Measurements from ENCODE around the gene AGBL4.

AGBL4 gene

DNA sequence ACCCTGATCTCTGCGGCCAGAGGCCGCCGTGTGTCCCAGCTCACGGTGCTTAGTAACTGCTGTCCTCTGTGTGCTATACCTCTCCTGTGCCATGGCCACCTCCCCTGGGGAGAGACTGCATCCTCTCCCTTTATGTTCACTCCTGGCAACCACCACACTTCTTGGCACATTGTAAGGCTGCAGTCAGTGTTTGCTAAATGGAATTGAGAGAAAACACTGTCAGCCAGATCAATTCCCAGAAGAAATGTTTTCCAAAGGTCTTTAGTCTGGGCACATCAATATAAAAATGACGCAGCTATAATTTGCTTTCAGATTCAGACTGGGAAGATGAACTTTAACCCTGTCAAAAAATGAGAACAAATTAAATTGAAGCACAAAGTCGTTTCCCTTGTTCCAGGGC is 1343.9 kb downstream of the AGBL4 start:
- DNase-seq (ENCODE audit: low spot score): no peak

DNA sequence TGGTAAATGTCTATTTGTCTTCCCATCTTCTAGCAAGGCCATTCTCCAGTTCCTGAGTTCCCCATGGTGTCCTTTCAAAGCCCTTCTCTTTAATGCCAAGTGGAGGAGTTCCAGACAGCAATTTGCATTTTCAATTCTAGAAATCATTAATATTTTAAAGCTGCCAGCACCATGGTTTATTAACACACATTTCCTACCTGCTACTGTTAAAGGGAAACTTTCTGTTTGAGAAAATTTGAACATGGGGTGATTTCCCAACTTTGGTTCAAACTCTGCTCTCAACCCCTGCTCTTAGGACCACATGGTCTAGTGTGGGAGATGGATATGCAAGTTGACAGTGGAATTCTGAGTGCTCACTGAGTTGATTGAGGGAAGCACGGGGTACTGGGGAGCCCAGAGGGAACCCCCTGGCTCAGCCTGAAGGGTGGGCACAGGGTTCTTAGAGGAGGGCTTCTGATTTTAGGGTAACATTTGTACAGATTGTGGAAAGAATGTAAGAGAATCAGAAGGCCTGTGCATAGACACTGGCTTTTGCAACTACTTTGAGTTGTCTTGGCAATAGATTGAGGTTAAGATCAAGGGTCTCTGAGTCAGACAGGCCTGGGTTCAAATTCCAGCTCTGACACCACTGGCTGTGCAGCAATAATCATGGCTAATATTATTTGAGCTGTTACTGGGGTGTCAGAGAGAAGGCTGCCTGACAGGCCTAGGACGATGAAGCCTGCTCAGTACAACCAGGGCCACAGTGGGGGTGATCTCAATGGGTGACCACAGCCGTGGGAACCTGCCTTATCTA is 1344.8 kb downstream of the AGBL4 start:
- DNase-seq (ENCODE audit: low spot score): no peak

DNA sequence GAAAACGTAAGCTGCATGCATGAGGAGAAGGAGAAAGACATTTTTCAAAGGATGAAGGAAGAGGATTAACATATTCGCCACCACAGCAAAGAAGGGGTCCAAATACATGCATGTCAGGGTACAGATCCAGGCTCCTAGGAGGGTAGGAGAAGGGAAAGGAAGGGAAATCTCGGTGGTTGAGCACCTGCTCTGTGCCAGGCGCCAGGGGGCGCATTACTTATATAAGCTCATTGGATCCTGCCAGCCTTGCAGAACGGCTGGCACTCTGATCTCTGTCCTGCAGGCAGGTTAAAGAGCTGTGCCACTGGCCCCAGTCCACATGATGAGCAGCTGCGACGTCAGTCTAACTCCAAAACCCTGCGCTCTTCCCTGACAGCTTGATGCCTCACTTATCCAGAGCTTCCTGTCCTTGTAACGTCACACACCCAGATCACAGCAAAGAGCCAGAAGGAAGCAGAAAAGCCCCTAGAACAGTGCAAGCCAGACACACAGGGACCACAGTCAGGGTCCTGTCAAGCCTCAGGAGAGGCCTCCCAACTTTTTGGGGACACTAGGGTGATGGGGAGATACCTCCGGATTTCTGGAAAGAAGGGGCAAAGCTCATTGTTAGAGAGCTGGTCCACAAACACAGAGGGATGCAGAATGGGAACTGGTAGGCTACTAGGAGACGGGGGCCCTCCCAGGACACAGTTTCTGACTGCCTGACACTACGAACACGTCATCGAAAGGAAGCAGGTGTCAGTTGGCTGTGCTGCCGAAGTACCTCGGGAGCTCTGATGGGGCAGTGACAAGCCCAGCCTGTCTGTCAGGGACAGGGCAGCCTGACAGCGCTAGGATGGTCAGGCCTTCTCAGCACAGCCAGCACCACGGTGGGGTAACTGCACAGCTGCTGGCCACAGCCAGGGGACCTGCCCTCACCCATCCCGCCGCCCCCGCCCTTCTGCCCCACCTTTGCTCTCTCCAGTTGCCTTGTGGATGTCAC is 1346.2 kb downstream of the AGBL4 start:
- peak; percentile 7 for DNase-seq (ENCODE audit: low spot score)

DNA sequence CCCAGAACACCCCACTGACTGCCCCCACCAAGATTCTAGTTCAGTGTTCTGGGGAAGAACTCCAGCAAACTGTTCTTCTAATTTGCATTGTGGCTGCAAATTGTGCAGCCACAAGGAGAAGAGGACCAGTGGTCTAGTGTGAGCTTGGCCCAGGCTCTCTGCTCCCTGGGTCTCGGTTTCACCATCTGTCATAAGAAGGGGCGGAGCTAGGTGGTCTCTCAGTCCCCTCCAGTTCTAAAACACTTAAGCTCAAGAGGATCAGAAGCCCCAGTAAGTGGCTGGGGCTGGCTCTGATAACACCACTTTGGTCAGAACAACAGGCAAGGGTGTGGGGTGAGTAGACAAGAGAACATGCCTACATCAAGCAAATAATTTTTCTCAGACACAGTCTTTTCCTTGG is 1346.9 kb downstream of the AGBL4 start:
- no peak for DNase-seq (ENCODE audit: low spot score)

DNA sequence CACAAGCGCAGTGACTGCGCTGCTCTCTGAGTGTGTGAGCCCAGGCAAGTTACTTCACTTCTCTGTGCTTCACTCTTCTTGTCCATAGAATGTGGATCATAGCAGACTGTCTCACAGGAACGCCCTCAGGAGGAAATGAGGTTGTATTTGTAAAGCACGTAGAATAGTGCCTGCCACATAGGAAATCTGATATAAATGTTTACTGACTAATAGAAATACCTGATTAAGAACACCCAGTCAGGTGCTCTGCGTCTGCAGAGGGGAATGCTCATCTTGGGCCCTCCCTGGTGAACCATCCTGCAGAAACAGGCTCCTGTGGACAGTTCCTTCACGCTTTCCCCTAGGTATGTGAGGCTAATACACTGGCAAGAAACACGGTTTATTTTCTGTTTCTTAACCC is 1347.4 kb downstream of the AGBL4 start:
- DNase-seq (ENCODE audit: low spot score): no peak

DNA sequence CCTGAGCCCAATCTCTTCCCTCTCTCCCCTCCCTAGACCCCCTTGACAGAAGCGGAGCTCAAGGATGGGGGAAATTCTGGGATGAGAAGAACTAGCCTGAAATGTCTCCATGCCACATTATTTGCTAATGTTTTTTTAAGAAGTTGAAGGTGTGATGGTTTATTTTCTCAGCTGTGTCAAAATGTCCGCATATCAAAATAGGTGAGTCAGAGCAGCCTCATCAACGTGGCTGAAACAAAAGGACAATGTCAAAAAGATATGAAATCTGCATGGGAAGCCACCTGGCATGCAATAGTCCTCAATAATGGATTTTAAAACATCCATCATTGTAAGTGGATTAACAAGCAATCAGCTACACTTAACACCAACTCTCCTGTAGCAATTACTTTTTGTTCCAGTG is 1348.5 kb downstream of the AGBL4 start:
- DNase-seq (ENCODE audit: low spot score): no peak

DNA sequence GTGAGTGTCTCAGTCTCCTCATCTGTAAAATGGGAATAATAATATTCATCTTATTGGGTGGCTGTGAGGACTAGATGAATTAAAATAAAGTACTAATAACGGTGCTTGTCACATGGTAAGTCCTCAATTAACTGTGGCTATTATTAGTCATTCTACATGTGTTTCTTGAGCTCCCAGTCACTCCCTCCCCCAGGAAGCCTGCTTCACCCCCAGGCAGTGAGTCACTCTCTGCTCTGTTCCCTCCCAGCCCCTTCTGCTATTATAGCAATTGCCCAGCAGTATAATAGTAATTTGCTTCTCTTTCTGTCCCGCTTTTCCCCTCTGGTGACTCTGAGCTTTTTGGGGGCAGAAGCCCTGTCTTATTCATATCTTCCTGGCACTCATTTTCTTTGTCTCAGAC is 1349.1 kb downstream of the AGBL4 start:
- no peak for DNase-seq (ENCODE audit: low spot score)

DNA sequence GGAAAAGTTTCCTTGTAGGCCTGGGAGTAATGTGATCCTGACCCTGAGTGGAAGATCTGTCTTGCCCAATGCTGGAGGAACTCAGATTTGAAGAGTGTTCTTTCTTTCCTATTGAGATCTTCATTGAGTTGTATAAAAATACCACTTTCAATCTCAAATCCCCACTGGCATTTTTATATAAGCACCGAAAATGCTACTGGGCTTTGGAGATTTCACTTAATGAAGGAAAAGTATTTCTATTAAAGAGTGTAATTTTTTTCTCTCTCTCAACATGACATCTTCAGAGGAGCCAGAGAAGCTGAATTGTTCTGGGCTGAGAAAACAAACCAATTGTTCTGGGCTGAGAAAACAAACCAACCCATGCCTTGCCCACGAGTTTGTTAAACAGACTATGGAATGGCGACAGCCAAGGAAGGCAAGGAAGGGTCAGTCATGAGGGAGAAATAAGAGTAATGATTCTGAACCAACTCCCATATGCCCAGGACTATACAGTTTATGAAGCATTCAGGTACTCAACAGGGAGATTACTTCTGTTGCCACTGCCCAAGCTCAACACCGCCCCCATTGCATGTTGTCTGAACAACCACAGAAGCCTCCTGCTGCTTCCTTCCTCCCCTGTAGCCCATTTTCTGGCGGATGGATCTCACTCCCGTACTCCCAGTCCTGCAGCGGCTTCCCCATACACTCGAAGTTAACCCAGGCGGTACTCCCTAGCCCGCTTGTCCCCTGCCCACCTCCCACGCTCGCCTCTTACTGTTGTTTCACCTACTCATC is 1350.2 kb downstream of the AGBL4 start:
- no peak for DNase-seq (ENCODE audit: low spot score)

DNA sequence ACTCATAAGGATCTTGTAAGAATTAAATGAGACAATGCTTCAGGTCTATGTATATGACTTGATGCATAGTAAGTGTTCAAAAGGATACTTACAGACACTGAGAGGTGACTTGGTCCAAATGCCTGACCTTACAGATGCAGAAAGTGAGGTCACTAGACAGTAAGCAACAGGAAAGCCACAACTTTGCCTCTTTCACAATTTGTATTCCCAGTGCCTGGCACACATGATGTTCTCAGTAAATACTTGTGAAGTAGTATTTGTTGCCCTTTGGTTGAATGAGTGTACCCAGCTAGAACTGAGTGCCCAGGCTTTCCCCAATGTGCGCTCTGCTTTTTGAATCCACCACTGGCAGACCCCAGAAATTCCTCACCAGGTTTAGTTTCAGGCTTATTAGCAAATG is 1352.2 kb downstream of the AGBL4 start:
- no peak for DNase-seq (ENCODE audit: low spot score)

DNA sequence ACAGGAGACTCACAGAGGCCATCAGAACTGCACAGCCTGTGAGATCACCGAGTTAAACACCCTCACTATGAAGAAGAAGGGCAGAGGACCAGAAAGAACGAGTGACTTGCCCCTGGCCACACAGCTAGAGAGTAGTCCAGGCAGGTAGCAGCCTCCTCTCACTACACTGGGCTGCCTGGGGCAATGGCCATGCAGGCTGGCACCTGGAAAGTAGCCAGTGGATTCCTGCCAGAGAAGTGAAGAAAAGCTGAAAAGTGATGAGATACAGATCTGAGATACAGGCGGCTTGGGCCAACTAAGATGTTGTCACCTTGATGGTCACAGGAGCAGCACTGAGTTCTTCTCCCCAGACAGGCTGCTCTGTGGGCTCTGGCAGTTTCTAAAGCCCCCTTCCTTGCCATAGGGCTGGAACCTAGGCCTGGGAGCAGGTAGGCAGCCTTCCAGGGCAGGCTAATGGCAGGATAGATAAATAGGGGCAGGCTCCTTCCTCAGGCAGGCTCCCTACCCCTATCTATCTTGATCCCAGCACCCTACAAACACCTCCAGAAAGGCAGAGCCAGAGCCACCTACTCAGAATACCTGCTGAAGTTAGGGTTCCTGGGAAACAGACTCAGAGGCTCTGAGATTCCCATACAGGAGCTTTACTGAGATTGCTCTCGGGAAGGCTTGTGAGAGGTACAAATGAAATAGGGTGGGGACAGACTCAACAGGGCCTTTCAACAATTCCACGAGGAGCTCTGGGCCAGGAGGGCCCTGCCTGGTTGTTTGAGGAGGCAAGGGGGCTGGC is 1353.3 kb downstream of the AGBL4 start:
- no peak for DNase-seq (ENCODE audit: low spot score)

DNA sequence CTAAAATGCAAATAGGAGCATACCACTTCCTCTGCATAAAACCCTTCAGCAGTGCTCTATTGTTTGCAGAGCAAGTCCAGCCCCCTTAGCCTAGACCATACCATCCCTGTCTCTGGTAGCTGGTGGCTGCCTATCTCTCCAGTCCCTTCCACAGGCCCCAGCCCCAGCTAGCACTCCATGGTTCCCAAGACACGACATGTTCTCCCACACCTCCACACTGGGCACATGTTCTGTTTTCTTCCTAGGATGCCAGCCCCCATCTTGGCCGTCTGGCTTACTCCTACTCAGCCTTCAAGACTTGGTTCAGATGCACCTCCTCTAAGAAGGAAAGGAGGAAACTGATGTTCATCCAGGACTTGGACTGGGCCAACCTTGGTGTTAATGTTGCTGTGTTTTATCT is 1355.4 kb downstream of the AGBL4 start:
- no peak for DNase-seq (ENCODE audit: low spot score)

DNA sequence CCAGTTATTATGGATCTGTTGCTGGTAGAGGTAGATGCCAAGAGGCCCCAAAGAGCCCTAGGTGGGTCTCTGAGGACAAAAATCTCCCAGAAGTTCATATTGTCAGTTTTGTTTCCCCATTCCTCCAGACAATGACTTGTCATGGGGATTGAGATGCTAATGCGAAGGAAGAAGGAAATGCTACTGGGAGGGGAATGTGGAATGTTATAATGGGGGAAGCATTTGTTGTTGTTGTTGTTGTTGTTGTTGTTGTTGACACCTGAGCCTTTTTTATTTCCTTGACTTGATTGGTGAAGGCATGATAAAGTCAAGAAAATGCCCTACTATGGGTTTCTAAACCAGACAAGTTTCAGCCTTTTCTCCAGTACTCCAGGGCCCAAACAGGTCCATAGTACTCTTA is 1356.0 kb downstream of the AGBL4 start:
- DNase-seq (ENCODE audit: low spot score): no peak

DNA sequence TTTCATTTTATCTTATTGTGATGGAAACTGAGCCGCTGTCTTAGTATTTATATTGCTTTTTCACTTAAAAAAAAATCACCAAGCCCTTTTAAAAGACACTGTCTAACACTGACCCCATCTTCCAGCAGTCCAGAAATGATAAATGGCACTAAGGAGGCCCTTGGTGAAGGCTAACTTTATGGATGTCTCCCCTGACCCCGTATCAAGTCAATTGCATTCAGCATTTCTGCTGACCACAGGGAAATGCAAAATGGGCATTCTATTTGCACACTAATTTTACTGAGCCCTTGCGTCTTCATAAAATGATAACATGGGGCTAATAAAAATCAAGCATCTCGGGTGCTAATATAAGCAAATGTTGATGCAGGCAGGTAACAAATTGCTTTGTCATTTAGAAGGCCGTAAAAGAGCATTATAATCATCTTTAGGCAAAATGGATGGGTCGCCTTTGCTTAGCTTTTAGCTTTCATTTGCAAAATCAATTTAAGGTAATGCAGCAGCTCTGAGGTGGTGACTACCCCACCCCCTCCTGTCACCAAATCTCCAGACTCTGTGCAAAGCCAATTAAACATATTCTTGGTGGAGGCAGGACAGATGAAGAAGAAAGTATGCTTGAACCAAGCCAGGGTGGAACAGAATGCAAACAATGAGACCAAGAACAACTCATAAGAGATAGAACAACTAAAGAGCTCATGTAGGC is 1357.9 kb downstream of the AGBL4 start:
- no peak for DNase-seq (ENCODE audit: low spot score)

DNA sequence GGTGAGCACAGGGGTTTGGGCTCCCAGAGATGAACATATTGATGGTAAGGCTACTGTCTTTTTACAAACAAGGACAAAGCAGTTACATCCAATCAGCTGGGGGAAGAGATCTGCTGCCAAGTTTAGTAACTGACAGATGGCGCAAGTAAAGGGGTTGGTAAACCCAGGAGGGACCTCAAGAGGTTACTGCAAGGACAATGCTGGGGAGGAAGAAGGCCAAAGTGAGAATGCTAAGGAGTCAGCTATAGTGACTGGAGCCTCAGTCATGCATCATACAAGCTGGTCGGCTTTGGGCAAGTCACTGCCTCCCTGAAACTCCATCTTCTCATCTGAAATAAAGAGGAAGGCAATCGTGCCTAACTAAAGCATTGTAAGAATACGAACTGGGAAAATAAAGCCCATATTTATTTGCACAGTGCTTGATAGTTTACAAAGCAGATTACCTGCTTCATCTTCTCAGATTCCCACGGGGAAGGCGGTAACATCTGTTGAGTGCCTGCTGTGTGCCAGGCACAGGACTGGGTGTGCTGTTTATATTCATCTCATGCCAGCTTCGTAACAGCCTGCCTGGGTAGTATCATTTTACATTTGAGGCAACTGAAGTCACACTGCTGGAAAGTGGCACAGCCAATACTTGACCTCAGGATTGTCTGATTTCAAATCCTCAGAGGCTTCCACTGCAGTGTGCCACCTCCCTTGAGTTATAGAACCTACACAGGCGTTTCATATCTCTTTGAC is 1361.9 kb downstream of the AGBL4 start:
- DNase-seq (ENCODE audit: low spot score): no peak

DNA sequence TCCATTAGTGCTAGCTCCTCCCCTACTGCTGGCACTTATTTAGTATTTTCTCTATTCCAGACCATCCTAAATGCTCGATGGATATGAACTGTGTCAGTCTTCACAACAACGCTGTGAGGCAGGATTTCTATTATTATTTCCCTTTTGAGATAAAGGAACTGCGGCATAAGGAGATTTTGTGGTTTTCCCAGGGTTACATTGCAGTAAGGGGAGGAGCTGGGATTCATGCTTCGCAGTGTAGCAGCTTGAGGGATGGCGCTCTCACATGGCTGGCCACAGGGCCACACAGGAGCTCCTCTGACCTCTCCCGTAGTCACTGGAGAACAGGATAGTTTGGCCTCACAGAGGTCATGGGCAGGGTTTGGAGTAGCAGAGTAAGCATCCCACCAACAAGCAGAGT is 1364.0 kb downstream of the AGBL4 start:
- no peak for DNase-seq (ENCODE audit: low spot score)

DNA sequence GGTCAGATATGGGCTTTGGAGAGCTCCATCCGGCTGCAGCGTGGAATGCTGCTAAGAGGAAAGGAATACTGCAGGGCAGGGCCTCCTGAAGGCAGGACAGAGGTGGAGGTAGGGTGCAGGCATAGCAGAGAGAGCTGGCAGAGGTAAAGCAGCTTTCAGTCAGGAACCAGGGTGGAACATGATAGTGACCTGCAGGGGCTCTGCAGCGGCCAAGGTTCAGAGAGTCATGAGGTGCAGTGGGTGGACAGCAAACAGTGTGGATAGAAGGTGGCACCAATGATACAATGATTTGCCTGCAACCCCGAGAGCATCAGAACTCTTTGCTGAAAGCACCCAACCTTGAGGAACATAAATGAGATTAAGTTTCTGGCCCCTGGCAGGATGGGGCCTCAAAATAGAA is 1366.3 kb downstream of the AGBL4 start:
- no peak for DNase-seq (ENCODE audit: low spot score)

DNA sequence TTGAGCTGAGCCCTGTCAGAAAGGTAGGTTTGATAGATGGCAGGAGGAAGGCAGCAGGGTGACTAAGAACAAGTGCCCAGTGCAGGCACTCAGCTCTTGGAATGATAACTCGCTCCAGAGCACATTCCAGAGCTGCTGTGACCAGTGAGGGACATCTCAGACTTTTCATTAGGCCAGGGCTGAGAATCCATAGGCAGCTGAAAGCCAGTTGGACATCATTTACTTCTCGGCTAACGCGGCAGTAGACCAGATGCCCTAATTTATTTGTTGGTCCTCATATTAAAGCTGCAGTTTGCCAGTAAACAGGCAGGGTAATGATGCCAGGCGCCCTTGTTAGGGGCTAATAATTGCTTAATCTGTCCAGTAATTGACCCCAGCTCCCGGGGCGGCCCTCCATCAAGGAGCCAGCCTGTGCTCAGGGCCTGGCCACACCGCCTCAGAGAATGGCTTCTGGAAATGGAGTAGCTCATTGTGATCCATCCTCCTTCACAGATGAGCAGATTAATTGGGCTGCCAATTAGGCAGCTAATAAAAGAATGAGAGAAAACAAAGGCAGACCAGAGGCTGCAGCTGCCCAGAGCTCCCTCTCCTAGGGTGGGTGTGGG is 1369.0 kb downstream of the AGBL4 start:
- DNase-seq (ENCODE audit: low spot score): no peak

DNA sequence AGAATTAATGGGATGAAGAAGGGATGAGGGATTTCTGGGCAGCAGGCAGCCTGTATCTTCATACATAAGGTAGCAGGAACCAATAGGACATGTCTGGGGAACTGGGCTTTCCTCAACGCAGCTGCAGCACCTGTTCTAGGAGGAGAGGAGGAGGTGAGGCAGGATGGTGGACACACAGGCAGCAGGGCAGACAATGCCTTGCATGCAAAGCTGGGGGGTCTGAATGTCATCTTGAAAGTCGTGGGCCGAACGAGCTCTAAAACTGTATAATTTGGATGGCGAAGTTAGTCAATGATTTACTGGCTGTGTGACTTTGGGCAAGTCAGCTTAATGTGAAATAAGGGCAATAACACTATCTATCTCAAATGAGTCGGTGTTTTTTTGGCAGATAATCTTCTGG is 1371.4 kb downstream of the AGBL4 start:
- no peak for DNase-seq (ENCODE audit: low spot score)

DNA sequence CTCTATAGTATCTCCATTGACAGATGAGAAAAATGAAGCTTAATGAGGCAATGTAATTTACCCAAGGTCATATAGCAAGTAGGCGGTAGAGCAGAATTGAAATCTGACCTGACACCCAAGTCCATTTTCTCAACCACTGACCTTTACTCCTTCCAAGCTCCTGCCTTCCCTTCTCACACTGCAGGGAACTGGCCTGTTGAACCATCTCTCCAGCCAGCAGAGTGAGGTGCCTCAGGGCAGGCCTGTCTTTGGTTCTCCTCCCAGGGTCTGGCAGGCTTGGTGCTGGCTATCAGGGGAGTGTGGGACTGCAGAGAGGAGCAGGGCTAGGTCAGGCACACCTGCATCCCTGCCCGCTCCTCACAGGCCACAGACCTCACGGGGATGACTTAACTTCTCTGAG is 1373.9 kb downstream of the AGBL4 start:
- DNase-seq (ENCODE audit: low spot score): no peak

DNA sequence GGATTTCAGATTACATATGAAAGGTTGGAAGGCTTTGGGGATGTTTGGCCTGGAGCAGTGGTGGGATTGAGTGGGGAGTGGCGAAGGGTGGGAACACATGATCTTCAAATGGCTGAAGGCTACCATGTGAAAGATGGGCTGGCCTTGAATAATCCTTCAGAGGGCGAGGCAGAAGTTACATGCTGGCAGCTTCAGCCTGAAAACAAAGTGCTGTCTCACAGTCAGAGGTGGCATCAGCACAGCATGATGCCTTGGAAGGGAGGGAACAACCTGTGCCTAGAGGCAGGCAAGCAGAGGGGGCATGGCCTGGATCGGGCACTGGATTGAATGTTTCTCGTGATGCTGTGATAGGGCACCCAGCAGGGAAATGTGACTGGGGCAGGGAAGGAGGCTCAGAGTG is 1377.9 kb downstream of the AGBL4 start:
- no peak for DNase-seq (ENCODE audit: low spot score)

Data from CD4-positive, alpha-beta T cell treated with Interleukin-2 at 100 ng/mL for 4 hours (primary cell).